ENCODE data around the gene PMPCA.
A peak's percentile ranks its signal among the peaks of the same experiment; 100 is the strongest.

Gene PMPCA

DNA sequence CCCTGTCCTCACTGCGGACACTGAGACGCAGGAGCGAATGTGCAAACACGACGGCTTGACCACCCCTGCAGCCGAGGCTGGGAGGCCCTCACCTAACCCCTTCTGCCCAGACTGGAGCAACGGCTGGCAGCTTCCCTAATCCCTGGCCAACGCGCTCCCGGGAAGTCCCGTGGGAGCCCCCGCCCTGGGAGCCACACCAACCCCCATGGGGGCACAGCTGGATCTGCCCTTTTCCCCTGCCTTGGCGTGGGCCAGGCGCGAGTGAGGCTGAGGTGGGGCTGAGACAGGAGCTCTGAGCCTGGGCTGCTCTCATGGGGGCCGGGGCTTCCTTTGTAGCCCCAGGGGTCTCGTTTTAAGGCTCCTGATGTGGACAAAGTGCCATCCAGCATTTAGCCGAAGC, 42.3 kb upstream of the PMPCA start:
- Histone ChIP-seq H2BK5ac (ENCODE audit: low read depth, low read length, poor library complexity, severe bottlenecking) (no peak overlapping the region), H2BK12ac (ENCODE audit: low read length in 2 of 2) (no peak overlapping the region), H4K8ac (ENCODE audit: low read length) (no peak overlapping the region), H2AFZ (ENCODE audit: low read depth, low read length) (no peak overlapping the region), H3K79me1 (replicated peaks; ENCODE audit: low read length, poor library complexity, severe bottlenecking) (peaks cover 7% of the 10 kb centered on the region), H3K27me3 (ENCODE audit: control insufficient read depth in 1 of 2, insufficient read depth in 1 of 2, low read length in 2 of 2) (no peaks in the 10 kb centered on the region), H2AK5ac (ENCODE audit: low read length, severe bottlenecking) (no peak overlapping the region), H3K4ac (ENCODE audit: low read depth in 1 of 2, low read length in 2 of 2) (no peak overlapping the region), H3K23ac (ENCODE audit: low read length in 2 of 2) (no peak overlapping the region), H3K36me3 (ENCODE audit: control insufficient read depth in 1 of 2, insufficient read depth in 2 of 2, low read depth in 1 of 2, low read length in 2 of 2) (peaks cover 0 to 35% of the 10 kb centered on the region in 2 experiments), H2BK15ac (ENCODE audit: low read depth, poor library complexity, severe bottlenecking) (no peak overlapping the region), H3K27ac (ENCODE audit: low read length, poor library complexity, severe bottlenecking) (no peak overlapping the region), H3K14ac (ENCODE audit: low read length in 2 of 2) (peak overlapping the region in 1 of 2 experiments; percentile 18), H3K18ac (ENCODE audit: low read depth in 1 of 2, low read length in 2 of 2) (no peak overlapping the region), H2BK120ac (ENCODE audit: low read depth, low read length) (no peak overlapping the region), H3K4me3 (ENCODE audit: insufficient read depth in 1 of 2, low read depth in 1 of 2, low read length in 2 of 2) (no peak overlapping the region), H3K9ac (ENCODE audit: low read length) (no peak overlapping the region), H3K9me3 (ENCODE audit: control insufficient read depth, low read length) (no peaks in the 10 kb centered on the region), H3K4me2 (ENCODE audit: low read length, poor library complexity, severe bottlenecking) (no peak overlapping the region), H4K91ac (ENCODE audit: low read length) (no peak overlapping the region), H3K4me1 (ENCODE audit: control insufficient read depth, insufficient read depth, low read depth, low read length) (peaks cover 46% of the 10 kb centered on the region)
- WGBS, result 90% methylated on average over 18 of the region's 18 CpGs
- no peak for DNase-seq

DNA sequence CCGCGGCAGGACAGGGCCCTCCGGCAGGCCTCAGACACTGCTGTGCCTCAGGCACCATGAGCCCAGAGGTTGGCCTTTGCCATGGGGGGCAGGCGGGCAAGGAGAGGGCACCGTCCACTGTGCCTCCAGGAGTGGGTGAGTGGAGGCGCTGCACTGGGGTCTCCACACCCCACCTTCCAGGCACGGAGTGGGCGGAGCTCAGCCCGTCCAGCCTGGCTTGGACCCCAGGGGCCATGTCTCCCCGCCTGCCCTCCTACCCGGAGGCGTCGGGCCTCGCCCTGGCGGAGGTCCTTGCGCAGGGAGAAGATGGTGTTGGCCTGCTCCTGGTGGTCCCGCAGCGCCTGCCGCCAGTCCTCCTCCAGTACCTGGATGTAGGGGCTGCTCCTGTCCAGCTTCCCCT, 40.4 kb upstream of the PMPCA start:
- DNase-seq, result no peak
- H3K4me3 ChIP-seq (ENCODE audit: insufficient read depth in 1 of 2, low read depth in 1 of 2, low read length in 2 of 2), result no peak overlapping the region
- no peaks in the 10 kb centered on the region for H3K27me3 ChIP-seq (ENCODE audit: control insufficient read depth in 1 of 2, insufficient read depth in 1 of 2, low read length in 2 of 2)
- WGBS, result 100% methylated on average over 19 of the region's 19 CpGs
- no peak overlapping the region for H2BK15ac ChIP-seq (ENCODE audit: low read depth, poor library complexity, severe bottlenecking)
- no peak overlapping the region for H3K14ac ChIP-seq (ENCODE audit: low read length in 2 of 2)
- H3K4me1 ChIP-seq (ENCODE audit: control insufficient read depth, insufficient read depth, low read depth, low read length), result peaks cover 43% of the 10 kb centered on the region
- no peak overlapping the region for H4K91ac ChIP-seq (ENCODE audit: low read length)
- H3K36me3 ChIP-seq (ENCODE audit: control insufficient read depth in 1 of 2, insufficient read depth in 2 of 2, low read depth in 1 of 2, low read length in 2 of 2), result peaks cover 3 to 36% of the 10 kb centered on the region in 2 experiments
- H2AK5ac ChIP-seq (ENCODE audit: low read length, severe bottlenecking), result no peak overlapping the region
- no peak overlapping the region for H3K18ac ChIP-seq (ENCODE audit: low read depth in 1 of 2, low read length in 2 of 2)
- peaks cover 2% of the 10 kb centered on the region for H3K79me1 ChIP-seq (replicated peaks; ENCODE audit: low read length, poor library complexity, severe bottlenecking)
- no peak overlapping the region for H2AFZ ChIP-seq (ENCODE audit: low read depth, low read length)
- H3K9me3 ChIP-seq (ENCODE audit: control insufficient read depth, low read length), result no peaks in the 10 kb centered on the region
- no peak overlapping the region for H3K23ac ChIP-seq (ENCODE audit: low read length in 2 of 2)
- no peak overlapping the region for H2BK12ac ChIP-seq (ENCODE audit: low read length in 2 of 2)
- H4K8ac ChIP-seq (ENCODE audit: low read length), result no peak overlapping the region
- H3K9ac ChIP-seq (ENCODE audit: low read length), result no peak overlapping the region
- H3K27ac ChIP-seq (ENCODE audit: low read length, poor library complexity, severe bottlenecking), result no peak overlapping the region
- H3K4ac ChIP-seq (ENCODE audit: low read depth in 1 of 2, low read length in 2 of 2), result no peak overlapping the region
- no peak overlapping the region for H3K4me2 ChIP-seq (ENCODE audit: low read length, poor library complexity, severe bottlenecking)
- no peak overlapping the region for H2BK5ac ChIP-seq (ENCODE audit: low read depth, low read length, poor library complexity, severe bottlenecking)
- H2BK120ac ChIP-seq (ENCODE audit: low read depth, low read length), result no peak overlapping the region

DNA sequence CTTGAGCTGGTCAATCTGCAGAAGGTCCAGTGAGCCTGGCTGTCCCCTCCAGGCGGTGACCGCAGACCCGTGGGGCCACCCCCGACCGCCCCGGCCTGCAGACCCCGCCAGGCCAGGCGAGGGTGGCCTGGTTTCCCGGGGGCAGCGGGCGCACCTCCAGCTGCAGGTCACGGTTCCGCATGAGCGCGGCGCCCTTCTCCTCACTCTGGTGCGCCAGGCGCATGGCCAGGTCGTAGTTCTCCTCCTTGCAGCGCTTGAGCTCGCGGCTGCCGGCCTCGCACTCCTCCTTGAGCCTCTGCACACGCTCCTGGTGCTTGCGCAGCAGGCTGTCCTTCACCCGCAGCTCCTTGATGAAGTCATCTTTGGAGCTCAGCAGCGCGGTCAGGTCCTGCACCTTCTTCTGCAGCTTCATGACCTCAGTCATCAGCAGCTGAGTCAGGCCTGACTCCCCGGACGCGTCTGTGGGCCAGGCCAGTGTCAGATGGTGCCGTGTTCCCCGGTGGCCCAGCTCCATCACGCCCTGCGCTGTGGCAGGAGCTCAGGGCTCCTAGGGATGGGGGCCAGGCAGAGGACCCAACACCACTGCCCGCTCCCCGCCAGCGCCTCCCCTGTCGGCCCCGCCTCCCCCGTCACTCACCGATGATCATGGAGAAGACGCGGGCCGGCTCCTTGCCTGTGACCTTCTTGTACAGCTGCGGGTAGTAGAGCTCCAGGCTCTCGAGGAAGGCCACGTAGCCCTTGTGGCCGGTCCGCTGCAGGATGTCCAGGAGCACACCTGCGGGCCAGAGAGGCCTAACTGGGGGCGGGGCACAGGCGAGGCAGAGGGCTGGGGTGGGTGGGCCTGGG, 39.5 kb upstream of the PMPCA start:
- H3K9me3 ChIP-seq (ENCODE audit: control insufficient read depth, low read length), result no peaks in the 10 kb centered on the region
- no peak overlapping the region for H3K9ac ChIP-seq (ENCODE audit: low read length)
- peaks cover 38% of the 10 kb centered on the region for H3K4me1 ChIP-seq (ENCODE audit: control insufficient read depth, insufficient read depth, low read depth, low read length)
- no peak overlapping the region for H3K18ac ChIP-seq (ENCODE audit: low read depth in 1 of 2, low read length in 2 of 2)
- H3K27me3 ChIP-seq (ENCODE audit: control insufficient read depth in 1 of 2, insufficient read depth in 1 of 2, low read length in 2 of 2), result no peaks in the 10 kb centered on the region
- no peak overlapping the region for H2AFZ ChIP-seq (ENCODE audit: low read depth, low read length)
- no peaks in the 10 kb centered on the region for H3K79me1 ChIP-seq (replicated peaks; ENCODE audit: low read length, poor library complexity, severe bottlenecking)
- no peak overlapping the region for H2BK12ac ChIP-seq (ENCODE audit: low read length in 2 of 2)
- peaks cover 12 to 38% of the 10 kb centered on the region in 2 experiments for H3K36me3 ChIP-seq (ENCODE audit: control insufficient read depth in 1 of 2, insufficient read depth in 2 of 2, low read depth in 1 of 2, low read length in 2 of 2)
- no peak overlapping the region for H3K14ac ChIP-seq (ENCODE audit: low read length in 2 of 2)
- H3K27ac ChIP-seq (ENCODE audit: low read length, poor library complexity, severe bottlenecking), result no peak overlapping the region
- H2BK120ac ChIP-seq (ENCODE audit: low read depth, low read length), result no peak overlapping the region
- H4K8ac ChIP-seq (ENCODE audit: low read length), result no peak overlapping the region
- no peak overlapping the region for H2BK15ac ChIP-seq (ENCODE audit: low read depth, poor library complexity, severe bottlenecking)
- no peak overlapping the region for H3K4me3 ChIP-seq (ENCODE audit: insufficient read depth in 1 of 2, low read depth in 1 of 2, low read length in 2 of 2)
- no peak overlapping the region for H3K4me2 ChIP-seq (ENCODE audit: low read length, poor library complexity, severe bottlenecking)
- no peak overlapping the region for H2AK5ac ChIP-seq (ENCODE audit: low read length, severe bottlenecking)
- no peak overlapping the region for H3K4ac ChIP-seq (ENCODE audit: low read depth in 1 of 2, low read length in 2 of 2)
- DNase-seq, result no peak
- WGBS, result 96% methylated on average over 54 of the region's 54 CpGs
- H3K23ac ChIP-seq (ENCODE audit: low read length in 2 of 2), result no peak overlapping the region
- no peak overlapping the region for H2BK5ac ChIP-seq (ENCODE audit: low read depth, low read length, poor library complexity, severe bottlenecking)
- H4K91ac ChIP-seq (ENCODE audit: low read length), result peak overlapping the region; percentile 34

DNA sequence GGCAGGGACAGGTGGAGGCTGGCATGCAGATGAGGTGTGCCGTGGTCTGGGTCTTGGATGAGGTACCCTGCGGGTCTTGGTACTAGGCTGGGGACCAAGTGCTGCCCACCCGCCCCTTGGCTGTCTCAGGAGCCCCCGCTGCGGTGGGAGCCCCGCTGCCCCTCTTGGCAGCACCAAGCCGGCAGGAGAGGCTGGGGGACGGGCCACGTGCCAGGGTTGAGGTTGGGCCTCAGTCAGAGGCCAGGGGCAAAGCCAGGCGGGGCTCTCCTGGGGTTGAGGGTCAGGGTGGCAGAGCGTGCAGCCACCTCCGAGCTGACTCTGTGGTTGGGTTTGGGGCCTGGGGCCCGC, 39.0 kb upstream of the PMPCA start:
- H2BK120ac ChIP-seq (ENCODE audit: low read depth, low read length), result no peak overlapping the region
- no peak overlapping the region for H2AK5ac ChIP-seq (ENCODE audit: low read length, severe bottlenecking)
- no peak overlapping the region for H3K18ac ChIP-seq (ENCODE audit: low read depth in 1 of 2, low read length in 2 of 2)
- no peak overlapping the region for H2BK15ac ChIP-seq (ENCODE audit: low read depth, poor library complexity, severe bottlenecking)
- no peak overlapping the region for H3K4me3 ChIP-seq (ENCODE audit: insufficient read depth in 1 of 2, low read depth in 1 of 2, low read length in 2 of 2)
- no peak overlapping the region for H3K23ac ChIP-seq (ENCODE audit: low read length in 2 of 2)
- H3K9ac ChIP-seq (ENCODE audit: low read length), result no peak overlapping the region
- H3K79me1 ChIP-seq (replicated peaks; ENCODE audit: low read length, poor library complexity, severe bottlenecking), result peaks cover 2% of the 10 kb centered on the region
- no peak overlapping the region for H2BK5ac ChIP-seq (ENCODE audit: low read depth, low read length, poor library complexity, severe bottlenecking)
- no peaks in the 10 kb centered on the region for H3K9me3 ChIP-seq (ENCODE audit: control insufficient read depth, low read length)
- peaks cover 18 to 44% of the 10 kb centered on the region in 2 experiments for H3K36me3 ChIP-seq (ENCODE audit: control insufficient read depth in 1 of 2, insufficient read depth in 2 of 2, low read depth in 1 of 2, low read length in 2 of 2)
- peaks cover 41% of the 10 kb centered on the region for H3K4me1 ChIP-seq (ENCODE audit: control insufficient read depth, insufficient read depth, low read depth, low read length)
- H3K27ac ChIP-seq (ENCODE audit: low read length, poor library complexity, severe bottlenecking), result no peak overlapping the region
- no peak overlapping the region for H4K8ac ChIP-seq (ENCODE audit: low read length)
- H3K4me2 ChIP-seq (ENCODE audit: low read length, poor library complexity, severe bottlenecking), result no peak overlapping the region
- H3K4ac ChIP-seq (ENCODE audit: low read depth in 1 of 2, low read length in 2 of 2), result no peak overlapping the region
- WGBS, result over 99% methylated on average over 13 of the region's 13 CpGs
- no peaks in the 10 kb centered on the region for H3K27me3 ChIP-seq (ENCODE audit: control insufficient read depth in 1 of 2, insufficient read depth in 1 of 2, low read length in 2 of 2)
- H2BK12ac ChIP-seq (ENCODE audit: low read length in 2 of 2), result no peak overlapping the region
- no peak overlapping the region for H2AFZ ChIP-seq (ENCODE audit: low read depth, low read length)
- DNase-seq, result no peak
- H4K91ac ChIP-seq (ENCODE audit: low read length), result no peak overlapping the region
- H3K14ac ChIP-seq (ENCODE audit: low read length in 2 of 2), result no peak overlapping the region
